GM12874 (cell line): ENCODE measurements around the gene KRT76.

Source experiments
- CTCF ChIP-seq: IDR thresholded peaks from 2 replicates; pipeline ENCODE4 v1.5.1; 2011; ENCODE audit warnings: low read depth, mild to moderate bottlenecking, control low read depth, low read length, moderate library complexity; ENCODE audit not compliant: insufficient read depth

KRT76 gene

GRCh38 chr12:52794479-52795331 lies 17.6 kb upstream of the KRT76 start:
- no peak for TF ChIP-seq CTCF

- no peak for TF ChIP-seq CTCF
Observed at GRCh38 chr12:52792185-52793029, 15.3 kb upstream of the KRT76 start.

GRCh38 chr12:52791271-52792184 lies 14.4 kb upstream of the KRT76 start:
- no peak for TF ChIP-seq CTCF

GRCh38 chr12:52790427-52791270 lies 13.5 kb upstream of the KRT76 start:
- no peak for TF ChIP-seq CTCF

GRCh38 chr12:52789637-52790426 lies 12.7 kb upstream of the KRT76 start:
- TF ChIP-seq CTCF = no peak
